ENCODE measurements around the gene CFAP99. TPM values are rescaled to one million over a fixed set of nuclear protein-coding genes. Genes with fewer than 3 reads are reported as not detected.

Gene CFAP99
- total and polyA plus RNA-seq, 9 of the 15 experiments (the other 6 are each of a cell fraction or from before 2014, with no cell fraction given): 0.07 to 0.18 (median 0.09) TPM; not detected in 6

DNA sequence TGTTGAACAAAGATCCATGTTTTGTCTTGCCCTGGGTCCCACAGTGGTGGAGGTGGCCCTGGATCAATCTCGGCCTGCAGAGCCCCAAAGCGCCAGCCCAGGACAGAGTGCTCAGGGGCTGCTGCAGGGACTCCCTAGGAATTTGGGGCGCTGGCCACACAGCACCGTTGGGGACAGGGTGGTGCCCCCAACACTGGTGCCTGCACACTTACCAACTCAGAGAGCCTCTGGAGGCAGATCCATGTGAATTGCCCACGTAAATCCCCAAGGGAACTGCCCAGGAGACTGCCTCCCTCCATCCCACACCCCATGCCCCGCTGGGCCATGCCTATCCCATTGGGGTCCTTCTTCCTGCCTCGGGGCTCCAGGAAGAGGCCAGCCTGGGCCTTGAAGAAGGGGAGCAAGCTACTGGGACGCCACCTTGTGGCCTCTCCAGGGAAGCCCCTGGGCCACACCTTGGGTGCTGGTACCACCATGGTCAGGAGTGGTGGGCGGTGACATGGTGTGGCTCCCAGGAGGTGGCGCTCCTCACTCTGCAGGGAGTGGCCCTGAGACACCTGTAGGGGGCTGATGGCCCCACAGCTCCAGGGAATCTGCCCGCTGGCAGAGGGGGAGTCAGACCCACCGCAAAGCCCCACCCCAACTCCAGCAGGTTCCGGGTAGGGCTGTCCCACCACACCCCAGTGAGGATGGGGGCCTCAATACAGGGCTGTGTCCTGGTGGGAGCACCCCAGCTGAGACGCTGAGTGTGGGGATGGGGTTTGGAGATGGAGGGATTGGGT is 22.8 kb downstream of the CFAP99 start (continued):
- TF ChIP-seq, protein P1, sequence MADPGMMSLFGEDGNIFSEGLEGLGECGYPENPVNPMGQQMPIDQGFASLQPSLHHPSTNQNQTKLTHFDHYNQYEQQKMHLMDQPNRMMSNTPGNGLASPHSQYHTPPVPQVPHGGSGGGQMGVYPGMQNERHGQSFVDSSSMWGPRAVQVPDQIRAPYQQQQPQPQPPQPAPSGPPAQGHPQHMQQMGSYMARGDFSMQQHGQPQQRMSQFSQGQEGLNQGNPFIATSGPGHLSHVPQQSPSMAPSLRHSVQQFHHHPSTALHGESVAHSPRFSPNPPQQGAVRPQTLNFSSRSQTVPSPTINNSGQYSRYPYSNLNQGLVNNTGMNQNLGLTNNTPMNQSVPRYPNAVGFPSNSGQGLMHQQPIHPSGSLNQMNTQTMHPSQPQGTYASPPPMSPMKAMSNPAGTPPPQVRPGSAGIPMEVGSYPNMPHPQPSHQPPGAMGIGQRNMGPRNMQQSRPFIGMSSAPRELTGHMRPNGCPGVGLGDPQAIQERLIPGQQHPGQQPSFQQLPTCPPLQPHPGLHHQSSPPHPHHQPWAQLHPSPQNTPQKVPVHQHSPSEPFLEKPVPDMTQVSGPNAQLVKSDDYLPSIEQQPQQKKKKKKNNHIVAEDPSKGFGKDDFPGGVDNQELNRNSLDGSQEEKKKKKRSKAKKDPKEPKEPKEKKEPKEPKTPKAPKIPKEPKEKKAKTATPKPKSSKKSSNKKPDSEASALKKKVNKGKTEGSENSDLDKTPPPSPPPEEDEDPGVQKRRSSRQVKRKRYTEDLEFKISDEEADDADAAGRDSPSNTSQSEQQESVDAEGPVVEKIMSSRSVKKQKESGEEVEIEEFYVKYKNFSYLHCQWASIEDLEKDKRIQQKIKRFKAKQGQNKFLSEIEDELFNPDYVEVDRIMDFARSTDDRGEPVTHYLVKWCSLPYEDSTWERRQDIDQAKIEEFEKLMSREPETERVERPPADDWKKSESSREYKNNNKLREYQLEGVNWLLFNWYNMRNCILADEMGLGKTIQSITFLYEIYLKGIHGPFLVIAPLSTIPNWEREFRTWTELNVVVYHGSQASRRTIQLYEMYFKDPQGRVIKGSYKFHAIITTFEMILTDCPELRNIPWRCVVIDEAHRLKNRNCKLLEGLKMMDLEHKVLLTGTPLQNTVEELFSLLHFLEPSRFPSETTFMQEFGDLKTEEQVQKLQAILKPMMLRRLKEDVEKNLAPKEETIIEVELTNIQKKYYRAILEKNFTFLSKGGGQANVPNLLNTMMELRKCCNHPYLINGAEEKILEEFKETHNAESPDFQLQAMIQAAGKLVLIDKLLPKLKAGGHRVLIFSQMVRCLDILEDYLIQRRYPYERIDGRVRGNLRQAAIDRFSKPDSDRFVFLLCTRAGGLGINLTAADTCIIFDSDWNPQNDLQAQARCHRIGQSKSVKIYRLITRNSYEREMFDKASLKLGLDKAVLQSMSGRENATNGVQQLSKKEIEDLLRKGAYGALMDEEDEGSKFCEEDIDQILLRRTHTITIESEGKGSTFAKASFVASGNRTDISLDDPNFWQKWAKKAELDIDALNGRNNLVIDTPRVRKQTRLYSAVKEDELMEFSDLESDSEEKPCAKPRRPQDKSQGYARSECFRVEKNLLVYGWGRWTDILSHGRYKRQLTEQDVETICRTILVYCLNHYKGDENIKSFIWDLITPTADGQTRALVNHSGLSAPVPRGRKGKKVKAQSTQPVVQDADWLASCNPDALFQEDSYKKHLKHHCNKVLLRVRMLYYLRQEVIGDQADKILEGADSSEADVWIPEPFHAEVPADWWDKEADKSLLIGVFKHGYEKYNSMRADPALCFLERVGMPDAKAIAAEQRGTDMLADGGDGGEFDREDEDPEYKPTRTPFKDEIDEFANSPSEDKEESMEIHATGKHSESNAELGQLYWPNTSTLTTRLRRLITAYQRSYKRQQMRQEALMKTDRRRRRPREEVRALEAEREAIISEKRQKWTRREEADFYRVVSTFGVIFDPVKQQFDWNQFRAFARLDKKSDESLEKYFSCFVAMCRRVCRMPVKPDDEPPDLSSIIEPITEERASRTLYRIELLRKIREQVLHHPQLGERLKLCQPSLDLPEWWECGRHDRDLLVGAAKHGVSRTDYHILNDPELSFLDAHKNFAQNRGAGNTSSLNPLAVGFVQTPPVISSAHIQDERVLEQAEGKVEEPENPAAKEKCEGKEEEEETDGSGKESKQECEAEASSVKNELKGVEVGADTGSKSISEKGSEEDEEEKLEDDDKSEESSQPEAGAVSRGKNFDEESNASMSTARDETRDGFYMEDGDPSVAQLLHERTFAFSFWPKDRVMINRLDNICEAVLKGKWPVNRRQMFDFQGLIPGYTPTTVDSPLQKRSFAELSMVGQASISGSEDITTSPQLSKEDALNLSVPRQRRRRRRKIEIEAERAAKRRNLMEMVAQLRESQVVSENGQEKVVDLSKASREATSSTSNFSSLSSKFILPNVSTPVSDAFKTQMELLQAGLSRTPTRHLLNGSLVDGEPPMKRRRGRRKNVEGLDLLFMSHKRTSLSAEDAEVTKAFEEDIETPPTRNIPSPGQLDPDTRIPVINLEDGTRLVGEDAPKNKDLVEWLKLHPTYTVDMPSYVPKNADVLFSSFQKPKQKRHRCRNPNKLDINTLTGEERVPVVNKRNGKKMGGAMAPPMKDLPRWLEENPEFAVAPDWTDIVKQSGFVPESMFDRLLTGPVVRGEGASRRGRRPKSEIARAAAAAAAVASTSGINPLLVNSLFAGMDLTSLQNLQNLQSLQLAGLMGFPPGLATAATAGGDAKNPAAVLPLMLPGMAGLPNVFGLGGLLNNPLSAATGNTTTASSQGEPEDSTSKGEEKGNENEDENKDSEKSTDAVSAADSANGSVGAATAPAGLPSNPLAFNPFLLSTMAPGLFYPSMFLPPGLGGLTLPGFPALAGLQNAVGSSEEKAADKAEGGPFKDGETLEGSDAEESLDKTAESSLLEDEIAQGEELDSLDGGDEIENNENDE (IDR thresholded peaks at IDR 0.05; ENCODE audit: low read depth, low read length): no peak
- TF ChIP-seq, protein P2, sequence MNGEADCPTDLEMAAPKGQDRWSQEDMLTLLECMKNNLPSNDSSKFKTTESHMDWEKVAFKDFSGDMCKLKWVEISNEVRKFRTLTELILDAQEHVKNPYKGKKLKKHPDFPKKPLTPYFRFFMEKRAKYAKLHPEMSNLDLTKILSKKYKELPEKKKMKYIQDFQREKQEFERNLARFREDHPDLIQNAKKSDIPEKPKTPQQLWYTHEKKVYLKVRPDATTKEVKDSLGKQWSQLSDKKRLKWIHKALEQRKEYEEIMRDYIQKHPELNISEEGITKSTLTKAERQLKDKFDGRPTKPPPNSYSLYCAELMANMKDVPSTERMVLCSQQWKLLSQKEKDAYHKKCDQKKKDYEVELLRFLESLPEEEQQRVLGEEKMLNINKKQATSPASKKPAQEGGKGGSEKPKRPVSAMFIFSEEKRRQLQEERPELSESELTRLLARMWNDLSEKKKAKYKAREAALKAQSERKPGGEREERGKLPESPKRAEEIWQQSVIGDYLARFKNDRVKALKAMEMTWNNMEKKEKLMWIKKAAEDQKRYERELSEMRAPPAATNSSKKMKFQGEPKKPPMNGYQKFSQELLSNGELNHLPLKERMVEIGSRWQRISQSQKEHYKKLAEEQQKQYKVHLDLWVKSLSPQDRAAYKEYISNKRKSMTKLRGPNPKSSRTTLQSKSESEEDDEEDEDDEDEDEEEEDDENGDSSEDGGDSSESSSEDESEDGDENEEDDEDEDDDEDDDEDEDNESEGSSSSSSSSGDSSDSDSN (IDR thresholded peaks at IDR 0.05; ENCODE audit: borderline replicate concordance in 1 of 2, low read depth in 2 of 2, low read length in 2 of 2): 0 out of 4 replicates have a peak, but pooled peaks of 1 of the 2 experiments have one; percentile 46
- TF ChIP-seq KHSRP (IDR thresholded peaks at IDR 0.05) (no peak), PHTF2 (CRISPR knock-in tag; IDR thresholded peaks at IDR 0.05) (no peak), BDP1 (IDR thresholded peaks at IDR 0.05; ENCODE audit: insufficient read depth, insufficient read length) (no peak), GTF2F1 (IDR thresholded peaks at IDR 0.05; ENCODE audit: low read depth, low read length) (peak; percentile 65; the same call in 1 of the 2 replicates), SREBF1 (IDR thresholded peaks at IDR 0.05; ENCODE audit: borderline replicate concordance, low read depth, low read length) (no peak), ZFP30 (CRISPR knock-in tag; IDR thresholded peaks at IDR 0.05; ENCODE audit: borderline replicate concordance) (no peak)
- TF ChIP-seq, protein P3, sequence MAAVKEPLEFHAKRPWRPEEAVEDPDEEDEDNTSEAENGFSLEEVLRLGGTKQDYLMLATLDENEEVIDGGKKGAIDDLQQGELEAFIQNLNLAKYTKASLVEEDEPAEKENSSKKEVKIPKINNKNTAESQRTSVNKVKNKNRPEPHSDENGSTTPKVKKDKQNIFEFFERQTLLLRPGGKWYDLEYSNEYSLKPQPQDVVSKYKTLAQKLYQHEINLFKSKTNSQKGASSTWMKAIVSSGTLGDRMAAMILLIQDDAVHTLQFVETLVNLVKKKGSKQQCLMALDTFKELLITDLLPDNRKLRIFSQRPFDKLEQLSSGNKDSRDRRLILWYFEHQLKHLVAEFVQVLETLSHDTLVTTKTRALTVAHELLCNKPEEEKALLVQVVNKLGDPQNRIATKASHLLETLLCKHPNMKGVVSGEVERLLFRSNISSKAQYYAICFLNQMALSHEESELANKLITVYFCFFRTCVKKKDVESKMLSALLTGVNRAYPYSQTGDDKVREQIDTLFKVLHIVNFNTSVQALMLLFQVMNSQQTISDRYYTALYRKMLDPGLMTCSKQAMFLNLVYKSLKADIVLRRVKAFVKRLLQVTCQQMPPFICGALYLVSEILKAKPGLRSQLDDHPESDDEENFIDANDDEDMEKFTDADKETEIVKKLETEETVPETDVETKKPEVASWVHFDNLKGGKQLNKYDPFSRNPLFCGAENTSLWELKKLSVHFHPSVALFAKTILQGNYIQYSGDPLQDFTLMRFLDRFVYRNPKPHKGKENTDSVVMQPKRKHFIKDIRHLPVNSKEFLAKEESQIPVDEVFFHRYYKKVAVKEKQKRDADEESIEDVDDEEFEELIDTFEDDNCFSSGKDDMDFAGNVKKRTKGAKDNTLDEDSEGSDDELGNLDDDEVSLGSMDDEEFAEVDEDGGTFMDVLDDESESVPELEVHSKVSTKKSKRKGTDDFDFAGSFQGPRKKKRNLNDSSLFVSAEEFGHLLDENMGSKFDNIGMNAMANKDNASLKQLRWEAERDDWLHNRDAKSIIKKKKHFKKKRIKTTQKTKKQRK (IDR thresholded peaks at IDR 0.05; ENCODE audit: borderline replicate concordance, low read depth, low read length): no peak

Data from K562 (cell line).